Brain microvascular endothelial cell (primary cell): ENCODE measurements around the gene PLCD3.

Experiments
- DNase-seq: peaks from one replicate; pipeline ENCODE4 v3.0.0-alpha.2; 2020
- H3K27ac ChIP-seq: fragments of 250-450 bp; sonication (Bioruptor Pico); 2 replicates; pipeline ENCODE4 v1.5.1; 2020; ENCODE audit warnings: mild to moderate bottlenecking, moderate library complexity
- H3K27me3 ChIP-seq: fragments of 250-450 bp; sonication (Bioruptor Pico); replicated peaks from 2 replicates; pipeline ENCODE4 v1.5.1; 2020; ENCODE audit warnings: mild to moderate bottlenecking
- H3K36me3 ChIP-seq: fragments of 250-450 bp; sonication (Bioruptor Pico); replicated peaks from 2 replicates; pipeline ENCODE4 v1.5.1; 2020; ENCODE audit warnings: mild to moderate bottlenecking
- H3K4me3 ChIP-seq: 2 replicates; pipeline ENCODE4 v1.5.1; 2011; ENCODE audit warnings: low read depth, mild to moderate bottlenecking, control low read depth, low read length, moderate library complexity
- in situ Hi-C: cut with HindIII; loops from 2 replicates; pipeline ENCODE4 v1.10.0; 2017; ENCODE audit warnings: low sequenced_read_pairs, low pct_ligation_motif_present
- TF ChIP-seq, protein P1 (sequence below): IDR thresholded peaks from 2 replicates; pipeline ENCODE4 v1.5.1; 2011; ENCODE audit warnings: low read depth, mild to moderate bottlenecking, moderate library complexity, low read length, control low read depth, inconsistent platforms; ENCODE audit errors: missing control alignments

PLCD3 gene

DNA sequence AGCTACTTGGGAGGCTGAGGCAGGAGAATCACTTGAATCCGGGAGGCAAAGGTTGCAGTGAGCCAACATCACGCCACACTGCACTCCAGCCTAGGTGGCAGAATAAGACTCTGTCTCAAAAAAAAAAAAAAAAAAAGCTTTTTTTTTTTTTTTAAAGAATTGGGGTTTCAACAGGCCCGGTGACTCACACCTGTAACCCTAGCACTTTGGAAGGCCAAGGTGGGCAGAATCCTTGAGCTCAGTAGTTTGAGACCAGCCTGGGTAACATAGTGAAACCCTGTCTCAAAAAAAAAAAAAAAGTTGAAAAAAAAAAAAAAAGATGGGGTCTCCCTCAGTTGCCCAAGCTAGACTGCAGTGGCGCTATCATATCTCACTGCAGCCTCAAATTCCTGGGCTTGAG is 22.7 kb upstream of the PLCD3 start:
- no peak for DNase-seq
- H3K4me3 ChIP-seq, result no peak overlapping the region

DNA sequence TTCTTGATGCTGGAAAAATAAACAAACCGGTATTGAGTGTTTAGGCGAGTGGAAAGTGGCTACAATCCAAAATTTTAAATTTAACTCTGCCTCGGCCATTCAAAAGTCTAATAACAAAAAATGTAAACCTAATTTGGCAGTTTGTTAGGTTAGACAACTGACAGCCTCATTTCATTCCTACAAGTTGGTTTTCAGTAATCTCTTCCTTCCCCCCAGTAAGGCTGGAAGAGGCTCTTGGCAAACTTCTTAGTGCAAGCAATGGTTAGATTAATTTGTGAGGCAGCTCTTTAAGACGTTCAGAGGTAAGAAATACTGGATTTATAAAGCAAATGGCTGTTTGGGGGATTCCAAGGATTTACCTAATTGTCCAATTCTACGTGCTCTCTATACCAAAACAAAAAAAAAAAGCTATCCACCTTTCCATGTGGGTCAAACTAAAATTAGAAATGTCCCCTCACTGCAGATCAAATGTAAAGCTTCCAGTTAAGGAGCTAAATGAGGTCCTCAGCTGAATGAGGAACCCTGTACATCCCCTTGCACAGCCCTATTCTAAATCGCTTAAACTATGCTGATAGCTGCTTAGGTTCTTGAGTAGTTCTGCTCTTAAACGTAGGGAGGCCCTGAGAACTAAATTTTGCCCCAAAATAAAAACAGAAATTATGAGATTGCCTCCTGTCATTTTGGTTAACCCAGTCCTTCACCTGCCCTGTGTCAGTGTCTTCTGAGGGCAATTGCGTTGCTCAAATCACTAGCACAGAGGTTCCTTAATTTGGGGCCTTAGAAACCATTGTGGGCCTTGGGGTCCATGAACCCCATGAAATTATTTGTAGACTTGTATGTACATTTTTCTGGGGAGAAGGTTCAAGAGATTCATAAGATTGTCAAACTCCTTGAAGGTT is 18.8 kb upstream of the PLCD3 start:
- Histone ChIP-seq H3K27me3 (no peaks in the 10 kb centered on the region), H3K36me3 (no peaks in the 10 kb centered on the region), H3K27ac (no peak overlapping the region), H3K4me3 (peak overlapping the region; percentile 93)
- DNase-seq, result no peak
- TF ChIP-seq, protein P1, sequence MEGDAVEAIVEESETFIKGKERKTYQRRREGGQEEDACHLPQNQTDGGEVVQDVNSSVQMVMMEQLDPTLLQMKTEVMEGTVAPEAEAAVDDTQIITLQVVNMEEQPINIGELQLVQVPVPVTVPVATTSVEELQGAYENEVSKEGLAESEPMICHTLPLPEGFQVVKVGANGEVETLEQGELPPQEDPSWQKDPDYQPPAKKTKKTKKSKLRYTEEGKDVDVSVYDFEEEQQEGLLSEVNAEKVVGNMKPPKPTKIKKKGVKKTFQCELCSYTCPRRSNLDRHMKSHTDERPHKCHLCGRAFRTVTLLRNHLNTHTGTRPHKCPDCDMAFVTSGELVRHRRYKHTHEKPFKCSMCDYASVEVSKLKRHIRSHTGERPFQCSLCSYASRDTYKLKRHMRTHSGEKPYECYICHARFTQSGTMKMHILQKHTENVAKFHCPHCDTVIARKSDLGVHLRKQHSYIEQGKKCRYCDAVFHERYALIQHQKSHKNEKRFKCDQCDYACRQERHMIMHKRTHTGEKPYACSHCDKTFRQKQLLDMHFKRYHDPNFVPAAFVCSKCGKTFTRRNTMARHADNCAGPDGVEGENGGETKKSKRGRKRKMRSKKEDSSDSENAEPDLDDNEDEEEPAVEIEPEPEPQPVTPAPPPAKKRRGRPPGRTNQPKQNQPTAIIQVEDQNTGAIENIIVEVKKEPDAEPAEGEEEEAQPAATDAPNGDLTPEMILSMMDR, result no peak
- in situ Hi-C loops, result no loop called here

More for the DNA sequence above, 22.7 kb upstream of the PLCD3 start:
- no peaks in the 10 kb centered on the region for H3K36me3 ChIP-seq
- TF ChIP-seq, protein P1, result no peak
- H3K27me3 ChIP-seq, result no peaks in the 10 kb centered on the region
- H3K27ac ChIP-seq, result no peak overlapping the region
- in situ Hi-C loops, result no loop called here

DNA sequence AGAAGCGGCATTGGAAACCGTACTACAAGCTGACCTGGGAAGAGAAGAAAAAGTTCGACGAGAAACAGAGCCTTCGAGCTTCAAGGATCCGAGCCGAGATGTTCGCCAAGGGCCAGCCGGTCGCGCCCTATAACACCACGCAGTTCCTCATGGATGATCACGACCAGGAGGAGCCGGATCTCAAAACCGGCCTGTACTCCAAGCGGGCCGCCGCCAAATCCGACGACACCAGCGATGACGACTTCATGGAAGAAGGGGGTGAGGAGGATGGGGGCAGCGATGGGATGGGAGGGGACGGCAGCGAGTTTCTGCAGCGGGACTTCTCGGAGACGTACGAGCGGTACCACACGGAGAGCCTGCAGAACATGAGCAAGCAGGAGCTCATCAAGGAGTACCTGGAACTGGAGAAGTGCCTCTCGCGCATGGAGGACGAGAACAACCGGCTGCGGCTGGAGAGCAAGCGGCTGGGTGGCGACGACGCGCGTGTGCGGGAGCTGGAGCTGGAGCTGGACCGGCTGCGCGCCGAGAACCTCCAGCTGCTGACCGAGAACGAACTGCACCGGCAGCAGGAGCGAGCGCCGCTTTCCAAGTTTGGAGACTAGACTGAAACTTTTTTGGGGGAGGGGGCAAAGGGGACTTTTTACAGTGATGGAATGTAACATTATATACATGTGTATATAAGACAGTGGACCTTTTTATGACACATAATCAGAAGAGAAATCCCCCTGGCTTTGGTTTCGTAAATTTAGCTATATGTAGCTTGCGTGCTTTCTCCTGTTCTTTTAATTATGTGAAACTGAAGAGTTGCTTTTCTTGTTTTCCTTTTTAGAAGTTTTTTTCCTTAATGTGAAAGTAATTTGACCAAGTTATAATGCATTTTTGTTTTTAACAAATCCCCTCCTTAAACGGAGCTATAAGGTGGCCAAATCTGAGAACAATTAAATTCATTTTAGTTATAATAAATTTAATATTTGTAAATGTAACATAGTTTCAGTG is 17.7 kb upstream of the PLCD3 start:
- Histone ChIP-seq H3K36me3 (no peaks in the 10 kb centered on the region), H3K27ac (peak overlapping the region; percentile 74), H3K27me3 (no peaks in the 10 kb centered on the region), H3K4me3 (peak overlapping the region; percentile 93)
- peak; percentile 46 for DNase-seq
- TF ChIP-seq, protein P1, result no peak
- in situ Hi-C loops, result no loop called here

DNA sequence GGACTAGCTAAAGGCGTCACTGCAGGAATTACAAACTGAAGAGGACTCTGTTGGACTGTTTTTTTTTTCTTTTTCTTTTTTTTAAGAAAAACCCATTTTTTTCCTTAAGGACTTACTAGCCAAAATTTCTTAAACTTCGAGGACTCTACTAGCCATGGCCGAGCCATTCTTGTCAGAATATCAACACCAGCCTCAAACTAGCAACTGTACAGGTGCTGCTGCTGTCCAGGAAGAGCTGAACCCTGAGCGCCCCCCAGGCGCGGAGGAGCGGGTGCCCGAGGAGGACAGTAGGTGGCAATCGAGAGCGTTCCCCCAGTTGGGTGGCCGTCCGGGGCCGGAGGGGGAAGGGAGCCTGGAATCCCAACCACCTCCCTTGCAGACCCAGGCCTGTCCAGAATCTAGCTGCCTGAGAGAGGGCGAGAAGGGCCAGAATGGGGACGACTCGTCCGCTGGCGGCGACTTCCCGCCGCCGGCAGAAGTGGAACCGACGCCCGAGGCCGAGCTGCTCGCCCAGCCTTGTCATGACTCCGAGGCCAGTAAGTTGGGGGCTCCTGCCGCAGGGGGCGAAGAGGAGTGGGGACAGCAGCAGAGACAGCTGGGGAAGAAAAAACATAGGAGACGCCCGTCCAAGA is 16.8 kb upstream of the PLCD3 start:
- peak; percentile 64 for DNase-seq
- peak overlapping the region; percentile 74 for H3K27ac ChIP-seq
- H3K4me3 ChIP-seq, result peak overlapping the region; percentile 93
- no peaks in the 10 kb centered on the region for H3K27me3 ChIP-seq
- H3K36me3 ChIP-seq, result no peaks in the 10 kb centered on the region
- in situ Hi-C loops, result no loop called here
- TF ChIP-seq, protein P1, result peak; percentile 92

DNA sequence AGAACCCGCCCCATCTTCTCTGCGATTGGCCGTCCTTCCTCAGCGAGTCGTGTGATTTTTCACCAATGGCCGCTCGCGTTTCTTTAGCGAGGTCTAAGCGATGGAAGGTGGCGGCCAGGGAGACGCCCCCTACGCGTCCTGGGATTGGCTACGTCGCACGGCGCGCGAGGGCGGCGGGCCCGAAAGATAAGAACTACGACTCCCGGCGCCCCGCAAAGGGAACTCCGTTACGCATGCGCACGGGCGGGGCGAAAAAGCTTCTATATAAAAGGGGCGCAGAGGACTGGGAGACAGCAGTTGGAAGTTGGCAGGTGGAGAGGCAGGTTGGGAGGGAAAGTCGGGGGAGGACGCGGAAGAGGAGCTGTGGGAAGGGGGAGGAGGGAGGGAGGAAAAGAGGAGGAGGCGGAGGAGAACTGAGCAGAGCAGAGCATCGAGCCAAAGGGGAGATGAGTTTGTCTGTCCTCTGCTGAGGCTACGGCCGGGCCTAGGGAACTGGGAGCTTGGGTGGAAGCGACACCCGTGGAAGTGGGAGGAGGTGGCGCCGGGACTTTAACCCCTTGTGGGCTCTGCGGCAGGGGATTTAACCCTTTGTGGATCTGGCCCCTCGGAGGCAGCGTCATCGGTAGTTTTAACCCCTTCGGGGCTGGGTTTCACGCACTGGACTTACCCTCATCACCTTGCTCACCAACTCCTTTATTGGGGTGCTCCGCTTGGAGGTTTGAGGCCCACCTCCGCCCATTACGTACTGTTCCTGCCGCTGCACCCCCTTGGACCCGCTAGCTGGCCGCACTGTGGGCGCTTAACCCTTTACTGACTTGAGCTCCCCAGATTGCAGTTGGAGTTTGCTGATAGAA is 16.1 kb upstream of the PLCD3 start, which contains the start of gene HEXIM1:
Gene HEXIM1, plus strand, starts transcription at position 293 of the 854 bp plus-strand sequence. CDS start 716 bp downstream, outside the sequence.
- Histone ChIP-seq H3K27me3 (no peaks in the 10 kb centered on the region), H3K4me3 (peak within 1 kb of the TSS; percentile 93), H3K36me3 (no peaks in the 10 kb centered on the region), H3K27ac (peak within 1 kb of the TSS; percentile 98)
- TF ChIP-seq, protein P1, result no peak
- DNase-seq, result peak; percentile 99
- in situ Hi-C loops, result no loop called here
